HEK293T (cell line): ENCODE data around the gene ACSM2A.
"Not testable (repeated sequence)": the region's sequence is repeated elsewhere in the genome, so short reads cannot be mapped to it uniquely, and the experiment has no call there.

ENCODE experiments used
- ARNT ChIP-seq: fragments of 450-650 bp; IDR thresholded peaks from 2 replicates; pipeline ENCODE4 v1.6.1; 2017; ENCODE audit warnings: mild to moderate bottlenecking
- BHLHE40 ChIP-seq: fragments of 450-650 bp; IDR thresholded peaks from 2 replicates; pipeline ENCODE4 v1.6.1; 2016; ENCODE audit warnings: mild to moderate bottlenecking, moderate library complexity, borderline replicate concordance
- ELF4 ChIP-seq: fragments of 450-650 bp; IDR thresholded peaks from 2 replicates; pipeline ENCODE4 v1.6.1; 2017; ENCODE audit warnings: antibody characterized with exemption
- FOXA1 ChIP-seq: fragments of 450-650 bp; IDR thresholded peaks from 2 replicates; pipeline ENCODE4 v1.6.1; 2016; ENCODE audit warnings: mild to moderate bottlenecking
- FOXK2 ChIP-seq: fragments of 450-650 bp; IDR thresholded peaks from 2 replicates; pipeline ENCODE4 v1.6.1; 2016; ENCODE audit warnings: mild to moderate bottlenecking
- FOXM1 ChIP-seq: fragments of 450-650 bp; IDR thresholded peaks from 2 replicates; pipeline ENCODE4 v1.6.1; 2017; ENCODE audit warnings: mild to moderate bottlenecking, borderline replicate concordance
- L3MBTL2 ChIP-seq: fragments of 450-650 bp; conservative IDR thresholded peaks from 2 replicates; pipeline ENCODE4 v1.6.1; 2016; ENCODE audit warnings: mild to moderate bottlenecking
- LEF1 ChIP-seq: fragments of 450-650 bp; IDR thresholded peaks from 2 replicates; pipeline ENCODE4 v1.6.1; 2017; ENCODE audit warnings: mild to moderate bottlenecking, borderline replicate concordance
- NFRKB ChIP-seq: fragments of 450-650 bp; IDR thresholded peaks from 2 replicates; pipeline ENCODE4 v1.6.1; 2016; ENCODE audit warnings: mild to moderate bottlenecking, moderate library complexity
- SP1 ChIP-seq: fragments of 450-650 bp; IDR thresholded peaks from 2 replicates; pipeline ENCODE4 v1.6.1; 2017
- SUZ12 ChIP-seq: fragments of 450-650 bp; IDR thresholded peaks from 2 replicates; pipeline ENCODE4 v1.6.1; 2016; ENCODE audit warnings: mild to moderate bottlenecking

- not testable (repeated sequence) for TF ChIP-seq FOXM1, SP1, LEF1, SUZ12, FOXK2, FOXA1, ARNT, L3MBTL2, ELF4, BHLHE40, NFRKB
Measured at GRCh38 chr16:20438950-20439349, 12.4 kb upstream of the ACSM2A start.
